ENCODE measurements around the gene REC114. TPM values are rescaled to one million over a fixed set of nuclear protein-coding genes. Genes with fewer than 3 reads are reported as not detected.

Gene REC114
- total RNA-seq, 1 donor from 2014 or later: not detected

DNA sequence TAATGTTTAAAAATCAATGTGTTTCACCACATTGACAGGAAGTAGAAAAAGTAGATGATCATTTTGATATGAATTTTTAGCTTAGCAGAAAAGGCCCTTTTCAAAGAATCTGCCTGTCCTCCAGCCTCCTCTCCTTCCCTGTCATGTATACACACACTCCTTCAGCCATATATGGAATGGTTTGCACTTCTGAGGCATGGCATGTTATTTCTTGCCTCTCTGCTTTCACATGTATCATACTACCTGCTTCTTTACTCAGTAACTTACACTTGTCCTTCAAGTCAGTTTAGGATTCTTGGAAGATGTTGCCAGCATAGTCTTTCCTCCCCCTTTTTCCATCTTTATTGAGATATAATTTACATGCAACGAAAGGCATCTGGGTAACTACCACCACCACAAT is 79.0 kb downstream of the REC114 start:
- intact Hi-C loops (cut with DNase I): no loop called here
- Histone ChIP-seq H3K36me3 (no peaks in the 10 kb centered on the region), H3K4me3 (no peak overlapping the region), H3K4me1 (no peaks in the 10 kb centered on the region), H3K9me3 (no peaks in the 10 kb centered on the region), H3K27me3 (no peaks in the 10 kb centered on the region), H3K27ac (no peak overlapping the region)
- TF ChIP-seq, protein P1, sequence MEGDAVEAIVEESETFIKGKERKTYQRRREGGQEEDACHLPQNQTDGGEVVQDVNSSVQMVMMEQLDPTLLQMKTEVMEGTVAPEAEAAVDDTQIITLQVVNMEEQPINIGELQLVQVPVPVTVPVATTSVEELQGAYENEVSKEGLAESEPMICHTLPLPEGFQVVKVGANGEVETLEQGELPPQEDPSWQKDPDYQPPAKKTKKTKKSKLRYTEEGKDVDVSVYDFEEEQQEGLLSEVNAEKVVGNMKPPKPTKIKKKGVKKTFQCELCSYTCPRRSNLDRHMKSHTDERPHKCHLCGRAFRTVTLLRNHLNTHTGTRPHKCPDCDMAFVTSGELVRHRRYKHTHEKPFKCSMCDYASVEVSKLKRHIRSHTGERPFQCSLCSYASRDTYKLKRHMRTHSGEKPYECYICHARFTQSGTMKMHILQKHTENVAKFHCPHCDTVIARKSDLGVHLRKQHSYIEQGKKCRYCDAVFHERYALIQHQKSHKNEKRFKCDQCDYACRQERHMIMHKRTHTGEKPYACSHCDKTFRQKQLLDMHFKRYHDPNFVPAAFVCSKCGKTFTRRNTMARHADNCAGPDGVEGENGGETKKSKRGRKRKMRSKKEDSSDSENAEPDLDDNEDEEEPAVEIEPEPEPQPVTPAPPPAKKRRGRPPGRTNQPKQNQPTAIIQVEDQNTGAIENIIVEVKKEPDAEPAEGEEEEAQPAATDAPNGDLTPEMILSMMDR (IDR thresholded peaks at IDR 0.05): no peak
- DNase-seq (ENCODE audit: low spot score in 2 of 2): no peak

GRCh38 chr15:73524919-73525318 is 82.0 kb downstream of the REC114 start:
- Histone ChIP-seq H3K4me1 (no peaks in the 10 kb centered on the region), H3K9me3 (no peaks in the 10 kb centered on the region), H3K4me3 (no peak overlapping the region), H3K36me3 (no peaks in the 10 kb centered on the region), H3K27me3 (no peaks in the 10 kb centered on the region), H3K27ac (no peak overlapping the region)
- TF ChIP-seq, protein P1 (IDR thresholded peaks at IDR 0.05): no peak
- intact Hi-C loops (cut with DNase I): no loop called here
- DNase-seq (ENCODE audit: low spot score in 2 of 2): no peak

- no peaks in the 10 kb centered on the region for H3K36me3 ChIP-seq
- H3K9me3 ChIP-seq: no peaks in the 10 kb centered on the region
- no peaks in the 10 kb centered on the region for H3K4me1 ChIP-seq
- no peak for DNase-seq (ENCODE audit: low spot score in 2 of 2)
- TF ChIP-seq, protein P1 (IDR thresholded peaks at IDR 0.05): no peak
- H3K27ac ChIP-seq: no peak overlapping the region
- H3K27me3 ChIP-seq: no peaks in the 10 kb centered on the region
- H3K4me3 ChIP-seq: no peak overlapping the region
- intact Hi-C loops (cut with DNase I): no loop called here
Observed at GRCh38 chr15:73527598-73527997, 84.6 kb downstream of the REC114 start.

DNA sequence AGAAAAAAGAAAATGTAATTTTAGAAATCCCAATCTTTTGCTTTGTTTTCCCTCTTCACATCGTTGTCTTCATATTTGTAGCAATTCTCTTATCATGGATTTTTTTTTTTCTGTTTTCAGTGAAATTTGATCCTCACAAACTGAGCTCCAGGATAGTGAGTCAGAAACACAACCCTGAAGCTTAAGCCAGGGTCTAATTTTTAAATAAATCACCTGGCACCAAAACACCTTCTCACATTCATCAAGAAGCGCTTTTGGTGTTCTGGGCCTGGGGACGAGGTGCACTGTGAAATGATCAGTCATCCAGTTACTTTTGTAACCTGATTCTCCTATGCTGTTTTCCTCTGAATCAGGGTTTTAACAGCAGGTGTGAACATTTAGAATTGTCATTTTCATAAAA is 87.7 kb downstream of the REC114 start:
- no peak overlapping the region for H3K27ac ChIP-seq
- intact Hi-C loops (cut with DNase I): no loop called here
- no peaks in the 10 kb centered on the region for H3K4me1 ChIP-seq
- no peaks in the 10 kb centered on the region for H3K9me3 ChIP-seq
- DNase-seq (ENCODE audit: low spot score in 2 of 2): no peak
- TF ChIP-seq, protein P1 (IDR thresholded peaks at IDR 0.05): no peak
- no peaks in the 10 kb centered on the region for H3K27me3 ChIP-seq
- no peaks in the 10 kb centered on the region for H3K36me3 ChIP-seq
- H3K4me3 ChIP-seq: no peak overlapping the region

- intact Hi-C loops (cut with DNase I): no loop called here
- no peak for DNase-seq (ENCODE audit: low spot score in 2 of 2)
- Histone ChIP-seq H3K4me1 (no peaks in the 10 kb centered on the region), H3K27ac (no peak overlapping the region), H3K9me3 (no peaks in the 10 kb centered on the region), H3K4me3 (no peak overlapping the region), H3K27me3 (no peaks in the 10 kb centered on the region), H3K36me3 (no peaks in the 10 kb centered on the region)
- TF ChIP-seq, protein P1 (IDR thresholded peaks at IDR 0.05): no peak
Observed at GRCh38 chr15:73538123-73538522, 95.2 kb downstream of the REC114 start.

GRCh38 chr15:73538563-73539211 is 95.7 kb downstream of the REC114 start:
- Histone ChIP-seq H3K9me3 (no peaks in the 10 kb centered on the region), H3K4me1 (no peaks in the 10 kb centered on the region), H3K36me3 (no peaks in the 10 kb centered on the region), H3K27ac (no peak overlapping the region), H3K4me3 (no peak overlapping the region), H3K27me3 (no peaks in the 10 kb centered on the region)
- intact Hi-C loops (cut with DNase I): no loop called here
- TF ChIP-seq, protein P1 (IDR thresholded peaks at IDR 0.05): no peak
- DNase-seq (ENCODE audit: low spot score in 2 of 2): no peak
